DND-41 (cell line): ENCODE measurements around the gene CPT1A.

Experiments used
- ATAC-seq: fragments of 200-7000 bp; cut with Tn5 transposase; 3 replicates; pipeline ENCODE4 v1.9.1; 2021; ENCODE audit warnings: low read depth; ENCODE audit not compliant: insufficient read depth
- DNase-seq: peaks from one replicate; pipeline ENCODE4 v3.0.0-alpha.2; 2020
- H2AFZ ChIP-seq: 2 replicates; pipeline ENCODE4 v1.6.0; 2012; ENCODE audit warnings: low read depth, low read length
- H3K27ac ChIP-seq: 2 replicates; pipeline ENCODE4 v1.5.1; 2012; ENCODE audit warnings: low read length, inconsistent platforms
- H3K27me3 ChIP-seq: fragments of 200-600 bp; sonication (generic); 2 replicates; pipeline ENCODE4 v1.6.0; 2012; ENCODE audit warnings: low read length, mild to moderate bottlenecking, inconsistent platforms; ENCODE audit not compliant: insufficient read depth, poor library complexity
- H3K36me3 ChIP-seq: 2 replicates; pipeline ENCODE4 v1.5.1; 2012; ENCODE audit warnings: low read length, inconsistent platforms; ENCODE audit not compliant: insufficient read depth
- H3K4me1 ChIP-seq: 2 replicates; pipeline ENCODE4 v1.5.1; 2012; ENCODE audit warnings: mild to moderate bottlenecking, low read length; ENCODE audit not compliant: insufficient read depth
- H3K4me2 ChIP-seq: 2 replicates; pipeline ENCODE4 v1.6.0; 2012; ENCODE audit warnings: mild to moderate bottlenecking, moderate library complexity, low read length, inconsistent platforms; ENCODE audit not compliant: insufficient read depth
- H3K4me3 ChIP-seq, 2 experiments: fragments of 200-600 bp in 1 of 2; shearing (Covaris generic) in 1 of 2; 2 replicates each; pipeline ENCODE4 v1.5.1; 2012 to 2016; ENCODE audit warnings: inconsistent platforms in 2 of 2, low read length in 2 of 2, mild to moderate bottlenecking in 2 of 2, low read depth in 1 of 2, moderate library complexity in 1 of 2
- H3K79me2 ChIP-seq: 2 replicates; pipeline ENCODE4 v1.6.0; 2012; ENCODE audit warnings: low read length, inconsistent platforms; ENCODE audit not compliant: insufficient read depth
- H3K9ac ChIP-seq: 2 replicates; pipeline ENCODE4 v1.6.0; 2012; ENCODE audit warnings: low read depth, mild to moderate bottlenecking, inconsistent platforms, low read length, moderate library complexity
- H3K9me3 ChIP-seq: 2 replicates; pipeline ENCODE4 v1.5.1; 2012; ENCODE audit warnings: low read length, moderate library complexity, mild to moderate bottlenecking, inconsistent platforms; ENCODE audit not compliant: insufficient read depth, severe bottlenecking
- H4K20me1 ChIP-seq: 2 replicates; pipeline ENCODE4 v1.6.0; 2012; ENCODE audit warnings: low read length; ENCODE audit not compliant: insufficient read depth
- CTCF ChIP-seq: IDR thresholded peaks from 2 replicates; pipeline ENCODE4 v1.5.1; 2012; ENCODE audit warnings: borderline replicate concordance, low read length, moderate library complexity, mild to moderate bottlenecking; ENCODE audit not compliant: poor library complexity, severe bottlenecking; ENCODE audit errors: extremely low read depth
- EZH2 ChIP-seq: IDR thresholded peaks from 3 replicates; pipeline ENCODE4 v1.6.1; 2012; ENCODE audit warnings: borderline replicate concordance, low read depth, mild to moderate bottlenecking, moderate library complexity, low read length, inconsistent platforms; ENCODE audit not compliant: severe bottlenecking

Gene CPT1A

DNA sequence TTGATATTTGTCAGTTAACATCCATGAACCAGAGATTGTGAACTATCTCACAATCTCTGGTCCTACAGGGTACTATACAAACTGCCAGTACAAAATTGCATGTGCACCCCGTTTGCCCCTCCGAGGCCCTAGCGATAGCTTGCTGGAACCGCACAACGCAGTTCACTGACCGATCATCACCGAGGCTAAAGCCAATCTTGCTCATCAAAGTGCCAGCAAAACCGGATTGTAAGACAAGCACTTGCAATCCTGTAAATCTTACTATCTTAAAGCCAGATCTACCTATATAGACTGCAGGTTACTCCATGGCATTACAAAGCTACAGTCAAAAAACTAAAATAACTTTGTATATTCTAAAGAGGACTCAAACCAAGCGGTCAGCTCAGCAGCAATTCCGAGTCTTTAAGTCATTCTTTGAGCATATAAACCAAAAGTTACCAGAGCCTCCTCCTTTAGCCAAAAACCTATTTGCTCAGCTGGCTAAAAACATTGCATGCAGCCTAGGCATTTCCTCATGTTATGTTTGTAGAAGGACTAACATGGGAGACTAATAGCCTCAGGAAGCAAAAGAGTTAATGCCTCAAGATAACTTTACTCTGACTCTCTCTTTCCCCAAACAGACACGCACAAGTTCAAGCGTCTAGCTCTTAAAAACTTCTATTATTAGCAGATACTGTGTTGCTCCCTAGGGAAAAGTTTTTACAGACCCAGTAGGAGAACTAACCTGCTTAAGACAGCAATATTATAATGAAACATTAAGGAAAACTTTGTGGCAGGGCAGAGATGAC, 30.7 kb upstream of the CPT1A start:
- DNase-seq: no peak
- peaks cover 5% of the 10 kb centered on the region; the same call in 1 of the 2 replicates for H3K4me1 ChIP-seq
- H3K4me2 ChIP-seq: no peak overlapping the region
- no peaks in the 10 kb centered on the region for H3K27me3 ChIP-seq
- H3K9ac ChIP-seq: no peak overlapping the region
- H3K36me3 ChIP-seq: no peaks in the 10 kb centered on the region
- H2AFZ ChIP-seq: no peak overlapping the region
- H3K27ac ChIP-seq: no peak overlapping the region
- no peak for ATAC-seq
- no peaks in the 10 kb centered on the region for H3K9me3 ChIP-seq
- TF ChIP-seq EZH2: no peak
- TF ChIP-seq CTCF: no peak
- H4K20me1 ChIP-seq: no peaks in the 10 kb centered on the region
- H3K4me3 ChIP-seq: no peak overlapping the region
- H3K79me2 ChIP-seq: no peaks in the 10 kb centered on the region

GRCh38 chr11:68870470-68870869, 28.8 kb upstream of the CPT1A start:
- Histone ChIP-seq H3K9me3 (no peaks in the 10 kb centered on the region), H3K4me3 (no peak overlapping the region), H3K9ac (no peak overlapping the region), H3K27ac (no peak overlapping the region), H3K27me3 (no peaks in the 10 kb centered on the region), H3K4me1 (peaks cover 2% of the 10 kb centered on the region; the same call in 1 of the 2 replicates), H3K79me2 (no peaks in the 10 kb centered on the region), H2AFZ (no peak overlapping the region), H4K20me1 (no peaks in the 10 kb centered on the region), H3K4me2 (no peak overlapping the region), H3K36me3 (no peaks in the 10 kb centered on the region)
- no peak for TF ChIP-seq EZH2
- TF ChIP-seq CTCF: no peak
- ATAC-seq (no peak), DNase-seq (no peak)

DNA sequence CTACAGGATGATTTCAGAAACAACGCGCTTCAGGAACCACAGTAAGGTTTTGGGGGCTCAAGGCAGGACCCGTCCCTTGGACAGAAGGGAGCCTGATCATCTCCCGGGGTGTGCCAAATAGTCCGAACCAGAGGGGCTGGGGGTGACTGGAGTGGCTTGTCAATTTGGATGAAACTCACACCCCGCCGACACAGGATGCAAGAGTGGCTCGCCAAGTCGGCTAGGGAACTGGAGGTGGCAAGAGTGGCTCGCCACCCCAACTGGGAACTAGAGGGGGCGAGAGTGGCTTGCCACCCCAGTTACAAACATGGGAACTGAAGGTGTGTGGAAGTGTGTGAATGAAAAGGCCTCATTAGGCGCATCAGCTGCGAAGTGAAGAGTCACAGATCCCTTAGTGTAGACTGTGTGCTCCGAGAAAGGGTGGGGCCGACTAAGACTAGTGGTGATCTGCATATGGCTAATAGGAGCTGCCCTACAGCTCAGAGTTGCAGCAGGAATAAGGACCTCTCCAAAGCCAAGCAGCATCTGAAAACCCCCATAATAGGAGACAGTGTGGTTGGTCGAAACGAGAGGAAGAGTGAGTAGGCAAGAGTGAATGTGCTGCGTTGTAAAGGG, 26.6 kb upstream of the CPT1A start:
- Histone ChIP-seq H3K9me3 (peaks cover 3% of the 10 kb centered on the region), H3K4me1 (no peaks in the 10 kb centered on the region), H2AFZ (no peak overlapping the region), H3K4me2 (no peak overlapping the region), H3K27me3 (no peaks in the 10 kb centered on the region), H3K79me2 (no peaks in the 10 kb centered on the region), H3K9ac (no peak overlapping the region), H3K27ac (no peak overlapping the region), H3K36me3 (no peaks in the 10 kb centered on the region), H3K4me3 (no peak overlapping the region), H4K20me1 (no peaks in the 10 kb centered on the region)
- ATAC-seq: no peak
- no peak for DNase-seq
- TF ChIP-seq EZH2 (no peak), CTCF (no peak)
